ENCODE results near the gene BLNK. TPM values are rescaled to one million over a fixed set of nuclear protein-coding genes. Genes with fewer than 3 reads are reported as not detected.
"Not testable (repeated sequence)": the region's sequence is repeated elsewhere in the genome, so short reads cannot be mapped to it uniquely, and the experiment has no call there.

BLNK gene
- total RNA-seq, 6 experiments from 2014 or later: not detected

DNA sequence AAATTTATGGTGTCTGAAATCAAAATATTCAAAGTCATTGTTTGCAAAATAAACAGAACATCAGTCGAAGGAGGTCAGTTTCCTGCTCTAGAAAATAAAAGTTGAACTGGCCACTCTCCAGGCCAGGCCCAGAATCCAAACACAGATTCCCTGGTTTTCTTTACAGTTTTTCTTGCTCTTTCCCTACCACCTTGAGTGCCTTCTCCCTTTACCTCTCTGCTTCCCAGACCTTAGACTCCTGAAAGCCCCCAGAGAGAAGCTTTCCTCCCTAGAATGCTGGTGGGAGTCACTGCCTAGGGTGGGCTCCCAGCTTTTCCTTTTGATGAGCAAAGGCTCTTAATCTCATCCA is 38.9 kb upstream of the BLNK start:
- Mint-ChIP-seq H3K27ac (no peak overlapping the region), H3K9me3 (no peaks in the 10 kb centered on the region), H3K36me3 (ENCODE audit: low read depth) (no peaks in the 10 kb centered on the region), H3K4me3 (no peak overlapping the region), H3K27me3 (ENCODE audit: insufficient read depth) (peaks cover 9% of the 10 kb centered on the region), H3K4me1 (ENCODE audit: low read depth) (no peaks in the 10 kb centered on the region)
- TF ChIP-seq, protein P1, sequence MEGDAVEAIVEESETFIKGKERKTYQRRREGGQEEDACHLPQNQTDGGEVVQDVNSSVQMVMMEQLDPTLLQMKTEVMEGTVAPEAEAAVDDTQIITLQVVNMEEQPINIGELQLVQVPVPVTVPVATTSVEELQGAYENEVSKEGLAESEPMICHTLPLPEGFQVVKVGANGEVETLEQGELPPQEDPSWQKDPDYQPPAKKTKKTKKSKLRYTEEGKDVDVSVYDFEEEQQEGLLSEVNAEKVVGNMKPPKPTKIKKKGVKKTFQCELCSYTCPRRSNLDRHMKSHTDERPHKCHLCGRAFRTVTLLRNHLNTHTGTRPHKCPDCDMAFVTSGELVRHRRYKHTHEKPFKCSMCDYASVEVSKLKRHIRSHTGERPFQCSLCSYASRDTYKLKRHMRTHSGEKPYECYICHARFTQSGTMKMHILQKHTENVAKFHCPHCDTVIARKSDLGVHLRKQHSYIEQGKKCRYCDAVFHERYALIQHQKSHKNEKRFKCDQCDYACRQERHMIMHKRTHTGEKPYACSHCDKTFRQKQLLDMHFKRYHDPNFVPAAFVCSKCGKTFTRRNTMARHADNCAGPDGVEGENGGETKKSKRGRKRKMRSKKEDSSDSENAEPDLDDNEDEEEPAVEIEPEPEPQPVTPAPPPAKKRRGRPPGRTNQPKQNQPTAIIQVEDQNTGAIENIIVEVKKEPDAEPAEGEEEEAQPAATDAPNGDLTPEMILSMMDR (IDR thresholded peaks at IDR 0.05): no peak
- no peak for DNase-seq

DNA sequence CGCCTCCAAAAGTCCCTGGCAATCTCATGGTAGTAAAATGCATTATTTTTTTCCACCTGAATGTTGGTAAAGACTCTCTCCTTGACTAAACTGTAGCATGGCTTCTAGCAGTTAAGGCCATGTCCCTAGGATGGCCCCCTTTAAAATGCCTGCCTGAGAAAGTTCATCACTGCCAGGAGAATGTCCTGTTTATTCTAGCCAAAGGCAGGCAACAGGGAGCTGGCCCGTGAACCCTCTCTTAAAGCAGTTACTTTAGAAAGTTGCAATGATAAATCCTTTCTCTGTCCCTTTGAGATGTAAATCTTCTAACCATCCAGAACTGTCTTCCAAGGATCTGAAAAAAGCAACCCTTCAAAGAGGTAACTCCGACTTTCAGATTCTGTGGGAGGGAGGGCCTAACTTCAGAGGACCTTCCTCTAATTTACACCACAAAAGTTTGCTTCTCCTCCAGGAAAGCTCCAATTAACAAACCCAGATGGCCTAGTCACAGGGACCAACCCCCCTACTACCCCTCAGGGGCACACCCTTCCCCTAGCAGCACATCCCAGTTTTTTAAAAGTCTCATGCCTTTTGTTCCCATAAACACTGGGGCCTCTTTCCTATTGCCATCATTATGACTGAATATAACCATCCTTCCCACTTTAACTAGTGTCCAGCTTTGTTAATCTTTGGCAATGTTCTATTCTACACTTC is 38.4 kb upstream of the BLNK start:
- Mint-ChIP-seq H3K36me3 (ENCODE audit: low read depth) (no peaks in the 10 kb centered on the region), H3K27ac (no peak overlapping the region), H3K4me3 (no peak overlapping the region), H3K9me3 (no peaks in the 10 kb centered on the region), H3K27me3 (ENCODE audit: insufficient read depth) (peaks cover 9% of the 10 kb centered on the region), H3K4me1 (ENCODE audit: low read depth) (no peaks in the 10 kb centered on the region)
- DNase-seq: no peak
- TF ChIP-seq, protein P1 (IDR thresholded peaks at IDR 0.05): no peak

DNA sequence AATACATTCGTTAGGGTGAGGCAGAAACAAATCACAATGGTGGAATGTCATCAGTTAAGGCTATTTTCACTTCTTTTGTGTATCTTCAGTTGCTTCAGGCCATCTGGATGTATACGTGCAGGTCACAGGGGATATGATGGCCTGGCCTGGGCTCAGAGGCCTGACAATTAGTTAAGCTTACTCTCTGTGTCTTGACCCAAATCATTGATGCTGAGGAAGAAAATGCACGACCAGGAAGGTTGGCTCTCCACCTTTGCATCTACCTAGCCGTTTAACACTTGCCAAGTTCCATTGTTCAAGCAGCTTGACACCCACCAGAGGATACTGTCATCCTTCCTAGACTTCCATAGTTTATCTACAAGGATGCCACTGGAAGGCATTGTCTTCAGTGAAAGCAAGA is 37.5 kb upstream of the BLNK start:
- DNase-seq; H3K27ac Mint-ChIP-seq; H3K9me3 Mint-ChIP-seq; H3K4me3 Mint-ChIP-seq; H3K36me3 Mint-ChIP-seq (ENCODE audit: low read depth); H3K4me1 Mint-ChIP-seq (ENCODE audit: low read depth); H3K27me3 Mint-ChIP-seq (ENCODE audit: insufficient read depth): not testable (repeated sequence)

DNA sequence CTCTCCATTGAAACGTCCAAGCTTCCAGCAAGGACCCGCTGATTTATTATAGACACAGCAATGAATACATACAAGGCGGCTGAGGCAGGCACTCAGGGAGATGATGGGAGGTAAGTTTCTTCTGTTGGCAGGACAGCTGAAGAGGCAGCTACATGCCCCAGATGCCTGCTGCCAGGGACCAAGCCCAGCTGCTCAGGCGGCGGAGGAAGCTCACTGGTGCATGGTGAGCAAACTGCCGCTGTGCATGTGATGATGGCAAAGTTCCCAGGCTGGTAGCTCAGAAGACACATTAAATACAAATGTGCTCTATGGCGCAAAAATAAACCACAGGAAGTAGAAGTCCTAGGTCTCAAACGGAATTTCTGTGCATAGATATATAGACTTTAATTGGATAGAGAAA is 35.1 kb upstream of the BLNK start:
- Mint-ChIP-seq H3K27me3 (ENCODE audit: insufficient read depth) (peaks cover 5% of the 10 kb centered on the region), H3K36me3 (ENCODE audit: low read depth) (no peaks in the 10 kb centered on the region), H3K4me3 (no peak overlapping the region), H3K4me1 (ENCODE audit: low read depth) (no peaks in the 10 kb centered on the region), H3K27ac (no peak overlapping the region), H3K9me3 (no peaks in the 10 kb centered on the region)
- DNase-seq: no peak
- TF ChIP-seq, protein P1 (IDR thresholded peaks at IDR 0.05): no peak

DNA sequence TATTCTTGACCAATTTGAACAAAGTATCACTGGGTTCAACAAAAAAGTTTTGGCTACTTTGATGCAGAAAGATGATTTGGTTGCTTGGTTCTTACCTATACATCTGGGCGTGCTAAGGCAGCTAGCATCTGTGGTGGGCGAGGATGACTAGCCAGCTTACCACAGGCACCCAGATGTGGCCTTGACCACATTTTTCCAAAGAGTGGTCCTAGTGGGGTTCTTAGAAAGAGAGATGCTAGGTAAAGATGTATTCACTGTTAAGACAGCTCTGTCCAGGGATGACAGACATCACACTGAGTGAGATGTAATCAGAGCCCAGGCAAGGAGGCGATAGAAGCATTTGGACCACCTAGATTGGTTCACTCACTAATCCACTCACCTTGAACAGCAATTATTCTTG is 33.6 kb upstream of the BLNK start:
- H3K36me3 Mint-ChIP-seq (ENCODE audit: low read depth): no peaks in the 10 kb centered on the region

DNA sequence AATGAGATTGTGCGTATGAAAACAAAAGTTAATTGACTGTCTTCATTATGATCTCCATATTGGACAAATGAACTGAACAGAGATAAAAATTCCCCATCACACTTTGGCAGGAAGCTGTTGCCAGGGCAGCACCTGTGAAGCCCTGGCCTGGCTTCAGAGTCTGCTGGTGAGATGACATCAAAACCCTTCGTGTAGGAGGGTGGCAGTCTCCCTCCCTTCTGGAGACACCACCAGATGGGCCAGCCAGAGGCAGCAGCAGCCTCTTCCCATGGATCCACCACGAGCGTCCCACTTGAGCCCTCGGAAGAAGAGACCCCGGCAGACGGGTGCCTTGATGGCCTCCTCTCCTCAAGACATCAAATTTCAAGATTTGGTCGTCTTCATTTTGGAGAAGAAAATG is 32.9 kb upstream of the BLNK start, which contains the start of gene DNTT:
Gene DNTT, plus strand, starts transcription at position 205 of the 400 bp plus-strand sequence. Its CDS starts 64 bp downstream, at position 269.
- TF ChIP-seq, protein P1 (IDR thresholded peaks at IDR 0.05): no peak
- H3K36me3 Mint-ChIP-seq (ENCODE audit: low read depth): no peaks in the 10 kb centered on the region
- no peak within 1 kb of the TSS for H3K27ac Mint-ChIP-seq
- no peak for DNase-seq
- H3K4me3 Mint-ChIP-seq: no peak within 1 kb of the TSS
- H3K4me1 Mint-ChIP-seq (ENCODE audit: low read depth): no peaks in the 10 kb centered on the region
- peaks cover 5% of the 10 kb centered on the region for H3K27me3 Mint-ChIP-seq (ENCODE audit: insufficient read depth)
- H3K9me3 Mint-ChIP-seq: no peaks in the 10 kb centered on the region

More for the DNA sequence above, 33.6 kb upstream of the BLNK start:
- Mint-ChIP-seq H3K4me3 (no peak overlapping the region), H3K27me3 (ENCODE audit: insufficient read depth) (peaks cover 5% of the 10 kb centered on the region), H3K27ac (no peak overlapping the region), H3K9me3 (no peaks in the 10 kb centered on the region), H3K4me1 (ENCODE audit: low read depth) (no peaks in the 10 kb centered on the region)
- DNase-seq: no peak
- TF ChIP-seq, protein P1 (IDR thresholded peaks at IDR 0.05): no peak
